Aorta (tissue), 5 donors: ENCODE results near the gene PRDX2. TPM values are rescaled to one million over a fixed set of nuclear protein-coding genes. Genes with fewer than 3 reads are reported as not detected.
"Not testable (repeated sequence)": the region's sequence is repeated elsewhere in the genome, so short reads cannot be mapped to it uniquely, and the experiment has no call there.

Experiments used
- ATAC-seq: fragments of 200-7000 bp; cut with Tn5 transposase; one replicate; pipeline ENCODE4 v1.9.1; 2022; ENCODE audit warnings: moderate library complexity; ENCODE audit not compliant: low FRiP score
- DNase-seq, 2 donors: peaks; one replicate each; pipeline ENCODE4 v3.0.0-alpha.2; 2020
- H3K27ac ChIP-seq, 2 donors: one replicate each; pipeline ENCODE4 v1.5.1; 2013; ENCODE audit warnings: low read length in 2 of 2, mild to moderate bottlenecking in 2 of 2, moderate library complexity in 2 of 2, control low read depth in 1 of 2, inconsistent platforms in 1 of 2, low read depth in 1 of 2
- H3K27me3 ChIP-seq, 2 donors: one replicate each; pipeline ENCODE4 v1.6.1; 2013; ENCODE audit warnings: control low read depth in 1 of 2, low read length in 1 of 2, mild to moderate bottlenecking in 1 of 2, moderate library complexity in 1 of 2; ENCODE audit not compliant: insufficient read depth in 2 of 2, control insufficient read depth in 1 of 2
- H3K36me3 ChIP-seq, 2 donors: one replicate each; pipeline ENCODE4 v1.6.1; 2013; ENCODE audit warnings: control low read depth in 1 of 2, low read length in 1 of 2, mild to moderate bottlenecking in 1 of 2; ENCODE audit not compliant: insufficient read depth in 2 of 2, control insufficient read depth in 1 of 2
- H3K4me1 ChIP-seq, 2 donors: one replicate each; pipeline ENCODE4 v1.6.1; 2013; ENCODE audit warnings: low read length in 2 of 2, control low read depth in 1 of 2, mild to moderate bottlenecking in 1 of 2, moderate library complexity in 1 of 2; ENCODE audit not compliant: insufficient read depth in 2 of 2, control insufficient read depth in 1 of 2
- H3K4me3 ChIP-seq, 2 donors: one replicate each; pipeline ENCODE4 v1.5.1; 2013; ENCODE audit warnings: low read length in 2 of 2, control low read depth in 1 of 2, mild to moderate bottlenecking in 1 of 2
- H3K9me3 ChIP-seq: one replicate; pipeline ENCODE4 v1.6.1; 2013; ENCODE audit warnings: mild to moderate bottlenecking, low read length; ENCODE audit not compliant: control insufficient read depth
- WGBS, 2 donors: extraction: QIAGEN DNeasy Blood & Tissue Kit; methylation state at CpG; one replicate each; pipeline ENCODE4 v1.1.7; 2013; 5-methylcytosine and 5-hydroxymethylcytosine counted together
- intact Hi-C, 2 donors: fragments of 100-400 bp; cut with DNase I; formaldehyde crosslinking; loops; one replicate each; pipeline versions ENCODE4 v1.14.2 to v1.15.0; 2022
- polyA plus RNA-seq, 2 donors: library from polyadenylated mRNA; stranded (reverse); fragments of 200-250 nt; gene quantifications; one replicate each; pipeline ENCODE4 v1.2.3, GENCODE V29; 2013
- total RNA-seq, 2 donors: library from RNA; stranded (reverse); fragmentation: NEBNext Ultra II Directional; extraction: Animal tissue kit (Norgen Biotek cat#: 25700); gene quantifications; one replicate each; pipeline ENCODE4 v1.2.1, GENCODE V29; 2021
- donor health status: healthy with polysubstance abuse.
- donor health status: Bipolar disorder and iron deficiency.
- donor health status: DM: no; HTN: no; CAD: no.
- donor health status: DM: no; HTN: no; CAD: no.
- donor health status: DM: yes; HTN: yes; CAD: no.

Gene PRDX2
- total and polyA plus RNA-seq, 4 donors, result 90.5 to 202 (median 135) TPM

- no peaks in the 10 kb centered on the region for H3K36me3 ChIP-seq
- intact Hi-C loops, result loop anchor here (5.0 kb wide), 3 partner anchors 34 to 124 kb away; partner anchors contain the start of gene DHPS (in 1 of the 2)
- DNase-seq (peak; percentile 94 to 97), ATAC-seq (peak; percentile 89)
- no peaks in the 10 kb centered on the region for H3K9me3 ChIP-seq
- H3K27ac ChIP-seq, result no peak within 1 kb of the TSS
- no peaks in the 10 kb centered on the region for H3K27me3 ChIP-seq
- 4% methylated on average over 55 to 66 of the region's 66 CpGs for WGBS, 2 donors
- no peaks in the 10 kb centered on the region for H3K4me1 ChIP-seq
- peak within 1 kb of the TSS; percentile 7 to 10 for H3K4me3 ChIP-seq
Measured at GRCh38 chr19:12806242-12807081, 4.9 kb upstream of the PRDX2 start, which contains the start of gene RNASEH2A. Gene RNASEH2A, plus strand, starts transcription at chr19:12806584. Its CDS starts 90 bp downstream, at chr19:12806674.

GRCh38 chr19:12804051-12804450 is 2.5 kb upstream of the PRDX2 start:
- Histone ChIP-seq H3K27ac (no peak overlapping the region), H3K9me3 (no peaks in the 10 kb centered on the region), H3K4me3 (no peak overlapping the region), H3K4me1 (no peaks in the 10 kb centered on the region), H3K27me3 (no peaks in the 10 kb centered on the region), H3K36me3 (no peaks in the 10 kb centered on the region)
- no peak for DNase-seq
- no peak for ATAC-seq
- intact Hi-C loops, result loop anchor here in 1 of 2 donors (5.0 kb wide), 1 partner anchor 42 kb away; no protein-coding TSS in a partner anchor
- 91 to 94% methylated on average over 26 of the region's 26 CpGs for WGBS, 2 donors

GRCh38 chr19:12802267-12803106 is 887 bp upstream of the PRDX2 start:
- Histone ChIP-seq H3K27me3 (no peaks in the 10 kb centered on the region), H3K9me3 (no peaks in the 10 kb centered on the region), H3K36me3 (no peaks in the 10 kb centered on the region), H3K4me3 (peak overlapping the region; percentile 51 to 59), H3K27ac (no peak overlapping the region), H3K4me1 (no peaks in the 10 kb centered on the region)
- 42 to 44% methylated on average over 22 of the region's 22 CpGs for WGBS, 2 donors
- intact Hi-C loops, result loop anchor here in 1 of 2 donors (5.0 kb wide), 1 partner anchor 40 kb away; no protein-coding TSS in a partner anchor
- DNase-seq, result no peak
- ATAC-seq, result no peak

GRCh38 chr19:12800923-12801465 is 606 bp downstream of the PRDX2 start:
- peak in 1 of 2 donors; percentile 80 for DNase-seq
- Histone ChIP-seq H3K4me3 (peak overlapping the region; percentile 51 to 59), H3K9me3 (no peaks in the 10 kb centered on the region), H3K36me3 (no peaks in the 10 kb centered on the region), H3K4me1 (no peaks in the 10 kb centered on the region), H3K27me3 (no peaks in the 10 kb centered on the region), H3K27ac (peak overlapping the region in 1 of 2 donors; percentile 16)
- intact Hi-C loops, result loop anchor here in 1 of 2 donors (5.0 kb wide), 1 partner anchor 39 kb away; no protein-coding TSS in a partner anchor
- peak; percentile 31 for ATAC-seq
- 9 to 11% methylated on average over 38 of the region's 38 CpGs for WGBS, 2 donors

GRCh38 chr19:12800466-12800770 is 1.2 kb downstream of the PRDX2 start:
- 80 to 86% methylated on average over 1 of the region's 1 CpG for WGBS, 2 donors
- Histone ChIP-seq H3K4me1 (no peaks in the 10 kb centered on the region), H3K4me3 (no peak overlapping the region), H3K27me3 (no peaks in the 10 kb centered on the region), H3K27ac (no peak overlapping the region), H3K9me3 (no peaks in the 10 kb centered on the region), H3K36me3 (no peaks in the 10 kb centered on the region)
- intact Hi-C loops, result loop anchor here in 1 of 2 donors (5.0 kb wide), 1 partner anchor 38 kb away; no protein-coding TSS in a partner anchor
- no peak for ATAC-seq
- no peak for DNase-seq

GRCh38 chr19:12799742-12800465 is 1.7 kb downstream of the PRDX2 start:
- Histone ChIP-seq H3K4me3 (no peak overlapping the region), H3K27me3 (no peaks in the 10 kb centered on the region), H3K4me1 (no peaks in the 10 kb centered on the region), H3K9me3 (no peaks in the 10 kb centered on the region), H3K36me3 (no peaks in the 10 kb centered on the region), H3K27ac (no peak overlapping the region)
- DNase-seq (no peak), ATAC-seq (no peak)
- intact Hi-C loops, result loop anchor here (5.0 to 10.0 kb wide), 3 partner anchors 38 to 1045 kb away; partner anchors contain the start of gene TNPO2 (in 1 of the 2)
- WGBS, 2 donors, result 87 to 90% methylated on average over 18 of the region's 18 CpGs

- 92 to 93% methylated on average over 7 of the region's 7 CpGs for WGBS, 2 donors
- not testable (repeated sequence) for ATAC-seq
Measured at GRCh38 chr19:12797607-12798006, 4.0 kb downstream of the PRDX2 start.

More at GRCh38 chr19:12797607-12798006, 4.0 kb downstream of the PRDX2 start:
- H3K4me3 ChIP-seq, H3K4me1 ChIP-seq, H3K27me3 ChIP-seq, DNase-seq, H3K36me3 ChIP-seq, H3K27ac ChIP-seq, H3K9me3 ChIP-seq: not testable (repeated sequence)
- intact Hi-C loops, result loop anchor here (5.0 to 10.0 kb wide), 3 partner anchors 35 to 1047 kb away; partner anchors contain the start of gene TNPO2 (in 1 of the 2)
